ENCODE data around the gene IMMP2L.

IMMP2L gene

DNA sequence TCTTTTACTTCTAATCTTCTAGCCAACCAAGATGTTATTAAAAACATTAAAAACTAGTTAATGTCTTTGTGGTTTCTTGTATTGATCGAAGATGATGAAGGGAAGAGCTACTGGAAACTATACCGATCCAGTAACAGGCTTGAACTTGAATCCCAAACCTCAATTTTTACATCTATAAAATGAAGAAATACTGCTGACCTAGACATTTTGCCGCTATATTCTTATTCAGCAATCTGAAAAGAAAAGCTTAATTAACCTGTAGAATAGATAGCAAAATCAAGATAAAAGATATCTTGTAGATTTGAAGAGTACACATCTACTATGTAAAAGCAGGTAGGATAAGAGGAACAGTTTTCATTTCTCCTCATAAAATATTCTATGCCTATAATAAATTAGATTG lies 797.4 kb downstream of the IMMP2L start:
- no peak for DNase-seq

DNA sequence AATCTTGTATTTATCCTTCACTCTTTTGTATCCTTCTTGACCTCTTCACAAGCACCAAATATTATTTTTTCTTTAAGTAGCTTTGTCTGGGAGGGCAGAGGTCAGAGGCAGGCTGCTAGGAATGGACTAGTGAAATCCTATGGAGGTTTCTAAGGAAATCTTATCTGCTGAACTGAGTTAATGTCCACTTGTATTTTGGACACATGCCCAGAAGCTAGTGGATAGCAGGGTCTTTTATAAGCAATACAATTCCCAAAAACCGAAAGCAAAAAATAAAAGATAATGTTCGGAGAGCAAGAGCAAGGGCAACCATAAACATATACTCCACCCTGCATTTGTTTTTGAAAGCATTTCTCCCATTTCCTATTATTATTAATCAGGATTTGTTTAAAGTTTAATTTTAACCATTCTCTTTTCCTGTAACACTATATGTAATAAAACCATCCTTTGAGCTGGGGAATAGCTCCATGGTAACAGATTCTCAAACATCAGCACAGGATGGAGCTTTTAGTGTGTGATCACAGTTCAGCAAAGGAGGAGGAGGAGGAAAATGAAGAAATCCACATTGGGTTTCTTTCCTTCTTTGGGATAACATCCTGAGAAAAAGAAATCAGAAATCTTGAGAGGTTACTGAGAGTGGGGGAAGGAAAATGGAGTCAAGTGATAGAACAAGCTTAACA lies 799.6 kb downstream of the IMMP2L start:
- no peak for DNase-seq

DNA sequence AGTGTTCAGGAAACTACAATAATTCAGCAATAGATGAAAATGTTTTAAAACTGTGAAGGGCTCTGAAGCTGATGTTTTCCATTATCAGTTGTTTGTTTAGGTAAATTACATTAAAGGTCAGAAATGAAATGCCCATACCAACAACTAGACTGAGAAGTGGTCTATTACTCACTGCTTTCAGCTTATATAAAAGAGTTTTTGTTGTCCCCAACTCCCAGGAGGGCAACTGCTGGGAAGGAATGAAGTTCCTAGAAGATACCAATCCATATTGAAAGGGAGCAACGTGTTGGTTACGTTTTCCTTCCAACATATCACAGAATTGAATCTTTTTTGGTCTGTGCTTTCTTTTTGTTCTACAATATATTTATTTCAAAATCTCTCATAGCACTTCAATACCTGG lies 802.0 kb downstream of the IMMP2L start:
- DNase-seq = no peak

GRCh38 chr7:110759069-110759468 lies 803.2 kb downstream of the IMMP2L start:
- no peak for DNase-seq

DNA sequence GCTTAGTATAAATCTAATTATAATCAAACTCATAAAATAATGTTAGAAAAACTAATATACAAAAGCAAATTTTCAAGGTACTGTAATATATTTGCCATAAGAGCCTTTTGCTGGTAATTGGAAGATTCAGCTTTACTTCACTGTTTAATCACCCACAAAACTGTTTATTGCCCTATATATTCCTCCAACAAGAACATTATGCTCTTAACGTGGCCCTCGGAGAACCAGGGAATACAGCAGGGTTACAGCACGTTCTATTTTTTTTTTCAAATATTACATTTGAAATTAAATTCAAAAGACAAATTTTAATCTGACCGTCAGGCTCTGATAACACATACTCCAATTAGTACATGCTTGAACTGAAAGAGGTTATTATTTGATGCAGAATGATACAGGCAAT lies 807.6 kb downstream of the IMMP2L start:
- DNase-seq = no peak

DNA sequence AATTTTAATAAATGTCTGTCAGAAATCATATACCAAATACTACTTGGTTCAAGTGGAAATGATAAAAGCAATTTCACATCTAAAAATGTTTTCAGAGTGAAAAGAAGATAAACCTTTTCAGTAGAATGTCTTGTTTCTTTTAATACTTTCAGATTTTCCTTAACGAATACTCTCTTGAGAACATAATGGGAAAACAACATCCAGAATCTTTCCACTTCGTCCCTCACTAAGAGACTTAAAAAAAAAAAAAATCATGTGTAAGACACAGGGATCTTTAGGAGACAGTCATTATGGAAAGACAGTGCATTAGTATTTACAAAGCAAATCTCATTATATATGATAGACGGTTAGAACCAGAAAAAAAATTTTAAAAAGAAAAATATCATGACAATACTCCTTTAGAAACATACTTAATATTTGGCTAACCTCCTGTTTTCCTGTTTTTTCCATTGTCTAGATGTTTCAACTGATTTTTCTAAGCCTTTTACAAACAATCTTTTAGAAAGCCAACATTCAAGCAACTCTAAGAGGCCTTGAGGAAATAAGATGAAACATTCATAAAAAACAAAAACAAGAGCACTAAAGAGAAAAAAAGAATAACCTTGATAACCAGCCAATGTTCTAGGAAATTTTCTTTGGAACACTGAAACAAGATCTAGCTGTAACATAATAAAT lies 811.2 kb downstream of the IMMP2L start:
- no peak for DNase-seq

GRCh38 chr7:110733221-110733620 lies 829.1 kb downstream of the IMMP2L start:
- no peak for DNase-seq

DNA sequence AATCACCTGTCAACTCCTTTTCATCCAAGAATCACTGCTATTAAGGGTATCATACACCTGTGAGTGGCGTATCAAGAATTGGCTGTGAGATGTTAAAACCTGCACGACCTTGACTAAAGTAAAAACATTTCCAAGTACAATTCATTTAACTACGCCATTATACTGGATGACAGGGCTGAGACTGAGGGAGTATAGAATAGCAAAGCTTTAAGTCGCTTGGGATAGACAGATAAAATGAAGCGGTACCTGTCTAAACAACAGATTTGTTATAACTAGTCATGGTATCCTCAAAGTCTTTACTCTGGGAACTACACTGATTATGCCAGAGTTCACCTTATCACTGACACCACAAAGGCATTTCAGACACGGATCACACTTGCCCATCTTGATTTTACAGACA lies 837.5 kb downstream of the IMMP2L start:
- no peak for DNase-seq

DNA sequence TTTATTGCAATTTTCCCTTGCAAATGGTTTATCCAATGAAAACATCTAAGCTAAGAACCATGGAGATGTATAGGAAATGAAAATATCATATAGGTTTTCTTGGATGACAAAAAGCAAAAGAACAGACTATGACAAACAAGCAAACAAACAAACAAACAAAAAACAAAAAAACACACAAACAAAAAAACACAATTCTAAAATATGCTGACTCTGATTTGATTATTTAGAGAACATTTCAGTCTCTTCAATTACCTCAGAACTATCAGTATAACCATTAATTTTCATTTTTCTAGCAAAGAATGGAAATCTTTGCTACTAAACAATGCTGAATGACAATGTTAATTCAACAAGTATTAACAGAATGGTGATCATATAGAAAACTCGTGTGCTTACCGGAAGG lies 840.9 kb downstream of the IMMP2L start:
- DNase-seq = no peak

DNA sequence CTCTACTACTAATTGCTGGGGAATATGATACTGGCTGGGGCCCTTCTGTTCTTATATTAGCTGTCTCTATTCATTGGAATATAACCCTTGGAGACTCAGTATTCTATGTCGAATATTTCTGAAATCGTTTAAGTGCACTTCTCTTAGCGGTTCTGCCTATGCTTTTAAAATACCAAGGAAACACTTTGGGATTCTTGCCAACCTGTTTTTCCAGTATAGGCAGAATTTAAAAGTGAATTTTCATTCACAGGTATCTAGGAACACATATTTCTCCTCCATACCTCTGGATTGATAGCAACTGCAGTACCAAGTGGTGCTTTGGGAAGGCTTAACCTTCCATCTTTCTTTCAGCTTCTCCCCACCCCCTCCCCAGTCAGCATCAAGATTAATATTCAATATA lies 841.7 kb downstream of the IMMP2L start:
- DNase-seq = no peak

DNA sequence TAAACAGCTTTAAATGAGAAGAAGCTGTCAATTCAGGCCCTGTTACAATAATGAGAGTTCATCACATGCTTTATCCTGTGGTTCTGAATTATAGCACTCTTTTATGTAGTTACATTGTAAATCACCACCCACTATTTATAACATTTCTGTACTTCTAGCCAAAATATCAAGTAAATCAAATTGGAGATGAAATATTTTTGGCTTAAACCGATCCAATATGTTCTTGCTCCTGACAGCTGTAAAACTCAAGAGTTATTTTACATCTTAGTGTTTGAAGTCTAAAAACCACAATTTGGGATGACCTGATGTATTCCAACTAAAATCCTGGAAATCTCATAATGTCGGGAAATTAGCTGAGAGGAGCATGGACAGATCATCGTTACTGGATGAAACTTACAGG lies 842.6 kb downstream of the IMMP2L start:
- DNase-seq = no peak

DNA sequence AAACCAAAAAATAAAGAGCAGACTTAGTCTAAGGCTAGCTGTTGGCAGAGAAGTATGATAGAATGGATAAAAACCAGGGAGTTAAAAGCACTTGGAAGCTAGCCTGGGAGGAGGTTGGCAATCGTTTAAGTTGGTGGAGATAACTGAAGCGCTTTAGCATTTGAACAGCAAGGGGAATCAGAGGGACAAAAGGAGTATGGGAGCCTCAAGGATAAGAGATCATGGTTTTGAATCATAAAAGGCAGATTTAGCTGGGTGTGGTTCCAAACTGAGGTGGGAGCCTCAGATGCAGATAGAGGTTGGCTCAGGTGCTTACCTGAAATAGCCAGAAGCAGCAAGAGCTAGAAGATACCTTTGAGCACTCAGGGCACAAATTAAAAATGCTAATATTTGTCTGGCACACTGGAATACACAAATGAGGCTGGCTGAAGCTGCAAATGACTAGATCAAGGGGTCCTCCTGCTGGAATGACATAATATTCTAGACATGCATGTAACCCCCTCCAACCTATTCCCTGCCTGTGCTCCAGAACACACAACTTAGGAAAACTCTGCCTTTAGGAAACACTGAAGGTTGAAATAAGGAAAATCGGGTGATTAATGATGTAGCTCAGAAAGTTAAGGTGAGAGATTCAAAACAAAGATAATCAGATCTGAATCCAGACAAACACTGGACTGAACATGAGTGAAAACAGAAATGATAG lies 843.6 kb downstream of the IMMP2L start:
- DNase-seq = no peak

DNA sequence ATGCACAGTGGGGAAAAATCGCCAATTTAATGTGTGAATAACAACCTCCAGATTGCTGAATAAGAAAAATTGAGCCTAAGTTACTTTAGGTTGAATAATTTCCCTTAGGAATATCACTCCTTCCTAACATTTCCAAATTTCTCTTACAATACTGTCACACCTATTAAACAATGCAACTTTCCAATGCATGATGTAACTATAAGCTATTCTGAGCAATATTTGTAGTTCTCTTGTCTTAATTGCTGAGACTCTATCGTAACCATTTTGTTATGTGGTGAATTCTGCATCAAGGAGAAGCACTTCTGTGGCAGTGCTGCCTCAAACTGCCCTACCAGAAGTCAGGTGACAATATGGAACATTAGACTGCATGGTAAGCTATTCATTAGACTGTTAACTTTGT lies 858.1 kb downstream of the IMMP2L start:
- no peak for DNase-seq

- no peak for DNase-seq
Observed at GRCh38 chr7:110698576-110698975, 863.7 kb downstream of the IMMP2L start.

GRCh38 chr7:110693344-110693743 lies 868.9 kb downstream of the IMMP2L start:
- DNase-seq = no peak

GRCh38 chr7:110688908-110689307 lies 873.4 kb downstream of the IMMP2L start:
- no peak for DNase-seq

GRCh38 chr7:110685899-110686298 lies 876.4 kb downstream of the IMMP2L start:
- no peak for DNase-seq

DNA sequence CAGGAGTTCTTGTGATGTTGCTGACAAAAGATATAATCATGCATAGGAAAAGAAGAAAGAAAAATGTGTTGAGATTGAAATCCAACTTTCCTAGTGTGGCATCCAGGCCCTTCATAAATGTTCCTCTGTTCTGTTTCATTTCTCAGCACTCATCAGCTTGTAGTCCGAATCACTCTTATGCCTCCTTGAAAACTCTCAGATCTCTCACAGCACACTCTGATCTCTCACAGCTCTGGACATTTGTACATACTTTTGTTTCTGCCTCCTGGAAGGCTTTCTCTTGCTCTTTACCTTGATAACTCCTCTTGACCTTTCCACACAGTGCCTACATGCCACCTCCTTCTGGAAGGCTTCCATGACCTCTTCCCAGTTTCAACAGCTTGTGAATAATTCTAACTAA lies 880.4 kb downstream of the IMMP2L start:
- DNase-seq = no peak

DNA sequence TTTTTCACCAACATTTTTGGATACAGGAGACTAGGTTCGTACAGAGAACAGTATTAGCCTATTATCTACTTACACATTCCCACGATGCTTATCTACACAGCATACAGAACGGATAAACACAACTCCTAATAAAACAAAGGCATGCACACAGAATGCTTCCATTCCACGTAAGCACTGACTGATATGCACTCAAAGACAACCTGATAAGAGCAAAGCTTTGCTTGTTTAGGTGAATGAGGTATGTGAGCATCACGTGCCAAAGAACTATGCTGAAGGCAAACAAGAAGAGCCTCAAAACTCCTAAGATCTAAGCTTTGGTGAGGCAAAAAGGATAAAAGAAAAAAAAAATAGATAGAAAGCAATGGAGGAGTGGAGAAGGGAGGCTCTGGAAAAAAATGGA lies 884.9 kb downstream of the IMMP2L start:
- no peak for DNase-seq

GRCh38 chr7:110676785-110677184 lies 885.5 kb downstream of the IMMP2L start:
- no peak for DNase-seq

DNA sequence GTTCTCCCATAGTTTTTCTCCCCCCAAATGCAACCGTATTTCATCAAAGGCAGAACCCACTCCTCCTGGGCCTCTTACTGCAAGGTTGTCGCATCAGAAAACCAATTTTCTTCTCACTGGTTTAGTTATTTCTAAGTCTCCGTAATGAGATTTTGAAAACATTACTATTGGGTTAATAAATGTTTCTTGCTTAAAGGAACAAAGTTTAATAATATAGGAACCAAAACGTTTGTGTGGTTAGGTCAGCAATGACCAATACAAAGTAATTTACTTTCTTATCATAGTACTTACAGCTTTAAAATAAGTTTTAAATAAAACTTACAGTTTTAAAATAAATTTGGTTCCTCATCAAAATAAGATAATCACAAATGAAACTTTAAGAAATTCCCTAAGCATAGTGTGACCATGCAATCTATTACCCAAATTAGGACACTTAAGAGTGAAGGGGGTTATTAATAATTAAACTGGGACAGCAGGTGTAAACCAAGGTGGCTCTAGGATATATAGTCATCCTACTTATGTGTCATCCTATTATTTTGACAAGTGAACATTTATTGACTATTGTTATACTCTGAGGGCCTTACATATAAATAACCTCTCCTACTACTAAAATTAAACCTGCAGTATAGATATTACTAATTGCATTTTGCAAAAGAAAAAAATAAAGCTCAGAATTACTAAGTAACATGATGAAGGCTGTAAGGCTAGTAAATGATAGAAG lies 886.7 kb downstream of the IMMP2L start:
- DNase-seq = no peak

DNA sequence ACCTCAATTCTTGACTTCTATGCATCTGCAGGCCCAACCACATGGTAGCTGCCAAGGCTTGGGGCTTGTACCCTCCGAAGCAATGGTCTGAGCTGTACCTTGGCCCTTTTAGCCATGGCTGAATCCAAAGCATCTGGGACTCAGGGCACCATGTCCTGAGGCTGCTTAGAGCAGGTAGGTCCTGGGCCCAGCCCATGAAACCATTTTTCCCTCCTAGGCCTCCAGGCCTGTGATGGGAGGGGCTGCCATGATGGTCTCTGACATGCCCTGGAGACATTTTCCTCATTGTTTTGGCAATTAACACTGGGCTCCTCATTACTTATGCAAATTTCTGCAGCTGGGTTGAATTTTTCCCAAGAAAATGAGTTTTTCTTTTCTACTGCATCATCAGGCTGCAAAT lies 889.1 kb downstream of the IMMP2L start:
- DNase-seq = no peak

- DNase-seq = no peak
Observed at GRCh38 chr7:110669410-110669809, 892.9 kb downstream of the IMMP2L start.

DNA sequence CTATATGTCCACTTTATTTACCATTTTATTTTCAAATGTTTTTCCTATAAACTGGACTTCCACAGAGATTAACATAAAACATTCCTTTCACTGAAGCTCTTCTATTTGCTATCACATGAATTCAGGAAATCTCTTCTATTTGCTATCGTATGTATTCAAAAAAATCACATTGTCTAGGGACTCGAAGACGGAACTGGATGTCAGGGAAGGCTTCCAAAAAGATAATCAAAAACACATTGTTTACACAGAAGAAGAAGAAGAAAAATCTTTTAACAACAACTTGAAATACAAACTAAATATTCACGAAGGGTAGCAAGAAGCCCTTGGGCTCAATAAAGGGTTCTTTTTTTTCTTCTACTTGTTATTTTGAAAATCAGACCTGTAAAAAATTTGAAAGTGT lies 897.5 kb downstream of the IMMP2L start:
- DNase-seq = no peak

Data from activated CD4-positive, alpha-beta T cell treated with anti-CD3 and anti-CD28 coated beads, Interleukin-2, amount 50 U/mL, for 1 hour (primary cell).